Natural killer cell (primary cell): ENCODE results near the gene MICB. TPM values are rescaled to one million over a fixed set of nuclear protein-coding genes. Genes with fewer than 3 reads are reported as not detected.

Experiments used
- ATAC-seq, 3 donors: fragments of 150-1000 bp in 2 of 3; fragments of 200-7000 bp in 1 of 3; cut with Tn5 transposase; 1 replicate in 1 of 3; 2 replicates in 2 of 3; pipeline ENCODE4 v1.10.0; 2021; ENCODE audit warnings: mild to moderate bottlenecking in 2 of 3, moderate library complexity in 2 of 3
- DNase-seq, 2 donors: peaks; one replicate each; pipeline versions ENCODE4 v3.0.0 to v3.0.0-alpha.2; 2013 to 2021; ENCODE audit warnings: mixed read lengths in 1 of 2
- H3K27ac ChIP-seq: one replicate; pipeline ENCODE4 v1.5.1; 2013; ENCODE audit warnings: mild to moderate bottlenecking, low read length
- H3K27me3 ChIP-seq: one replicate; pipeline ENCODE4 v1.6.1; 2013; ENCODE audit warnings: low read length; ENCODE audit not compliant: control insufficient read depth, insufficient read depth
- H3K36me3 ChIP-seq: one replicate; pipeline ENCODE4 v1.6.1; 2013; ENCODE audit warnings: low read length; ENCODE audit not compliant: control insufficient read depth, insufficient read depth
- H3K4me1 ChIP-seq: one replicate; pipeline ENCODE4 v1.6.1; 2013; ENCODE audit warnings: low read length; ENCODE audit not compliant: control insufficient read depth, insufficient read depth
- H3K4me3 ChIP-seq: one replicate; pipeline ENCODE4 v1.5.1; 2013; ENCODE audit warnings: low read length
- H3K9me3 ChIP-seq: one replicate; pipeline ENCODE4 v1.6.1; 2013; ENCODE audit warnings: low read length; ENCODE audit not compliant: control insufficient read depth, insufficient read depth
- H3K27ac Mint-ChIP-seq, 2 donors: one replicate each; pipeline ENCODE4 v1.8.0; 2022; ENCODE audit warnings: mild to moderate bottlenecking in 2 of 2, mixed read lengths in 2 of 2, moderate library complexity in 1 of 2
- H3K27me3 Mint-ChIP-seq, 2 donors: one replicate each; pipeline ENCODE4 v1.8.0; 2022; ENCODE audit warnings: low read depth in 2 of 2, mixed read lengths in 2 of 2
- H3K36me3 Mint-ChIP-seq: one replicate; pipeline ENCODE4 v1.8.0; 2022; ENCODE audit warnings: mixed read lengths
- H3K4me1 Mint-ChIP-seq, 2 donors: one replicate each; pipeline ENCODE4 v1.8.0; 2022; ENCODE audit warnings: mixed read lengths in 2 of 2
- H3K4me3 Mint-ChIP-seq: one replicate; pipeline ENCODE4 v1.8.0; 2022; ENCODE audit warnings: mild to moderate bottlenecking, moderate library complexity, mixed read lengths
- H3K9me3 Mint-ChIP-seq, 2 donors: one replicate each; pipeline ENCODE4 v1.8.0; 2022; ENCODE audit warnings: mixed read lengths in 2 of 2
- CTCF ChIP-seq: fragments of 200-600 bp; IDR thresholded peaks from one replicate; pipeline ENCODE4 v1.8.0; 2022; ENCODE audit warnings: antibody characterized with exemption
- WGBS: methylation state at CpG from one replicate; pipeline ENCODE4 v1.1.7; 2013; ENCODE audit warnings: missing lambda C conversion rate; ENCODE audit not compliant: insufficient coverage; 5-methylcytosine and 5-hydroxymethylcytosine counted together
- intact Hi-C: fragments of 100-400 bp; cut with micrococcal nuclease; formaldehyde crosslinking; loops from one replicate; pipeline ENCODE4 v1.14.2; 2022
- total RNA-seq, 4 donors: library from RNA; stranded (reverse); fragments of 120-200 nt in 1 of 4; gene quantifications; one replicate each; pipeline versions ENCODE4 v1.2.3 to v1.2.4, GENCODE V29; 2013 to 2022

The MICB gene
- total RNA-seq, 3 donors from 2014 or later (not counting 1 experiment from before 2014, with no cell fraction given): 33.5 to 39.0 (median 37.6) TPM

- Mint-ChIP-seq H3K9me3 (no peaks in the 10 kb centered on the region), H3K4me1 (peaks cover 32 to 41% of the 10 kb centered on the region in 2 donors), H3K27me3 (no peaks in the 10 kb centered on the region), H3K4me3 (peak within 1 kb of the TSS; percentile 95), H3K27ac (peak within 1 kb of the TSS; percentile 90 to 97), H3K36me3 (no peaks in the 10 kb centered on the region)
- WGBS: under 1% methylated on average over 21 of the region's 25 CpGs
- intact Hi-C loops: loop anchor here (1.0 to 10.0 kb wide), 5 partner anchors 34 to 188 kb away; partner anchors contain the start of genes BAG6 and CLIC1
- peak; percentile 89 to 96 (median 91) for ATAC-seq
- Histone ChIP-seq H3K27ac (peak within 1 kb of the TSS; percentile 87), H3K36me3 (no peaks in the 10 kb centered on the region), H3K4me3 (peak within 1 kb of the TSS; percentile 38), H3K9me3 (no peaks in the 10 kb centered on the region), H3K27me3 (no peaks in the 10 kb centered on the region), H3K4me1 (peaks cover 40% of the 10 kb centered on the region)
- peak; percentile 31 for TF ChIP-seq CTCF
- peak; percentile 76 to 96 for DNase-seq
Measured at GRCh38 chr6:31546958-31547726, 49.2 kb downstream of the MICB start, which contains the start of gene NFKBIL1. TSS of gene NFKBIL1 (plus strand) at chr6:31547608. CDS start at chr6:31547695, 87 bp downstream.

- no peak for TF ChIP-seq CTCF
- Histone ChIP-seq H3K36me3 (no peaks in the 10 kb centered on the region), H3K27me3 (no peaks in the 10 kb centered on the region), H3K9me3 (no peaks in the 10 kb centered on the region), H3K27ac (peak overlapping the region; percentile 87), H3K4me3 (peak overlapping the region; percentile 38), H3K4me1 (peaks cover 33% of the 10 kb centered on the region)
- no peaks in the 10 kb centered on the region for H3K27me3 Mint-ChIP-seq
- H3K27ac Mint-ChIP-seq: peak overlapping the region; percentile 90 to 97
- WGBS: 91% methylated on average over 22 of the region's 24 CpGs
- no peaks in the 10 kb centered on the region for H3K9me3 Mint-ChIP-seq
- H3K4me3 Mint-ChIP-seq: peak overlapping the region; percentile 95
- no peaks in the 10 kb centered on the region for H3K36me3 Mint-ChIP-seq
- H3K4me1 Mint-ChIP-seq: peaks cover 30 to 37% of the 10 kb centered on the region in 2 donors
- DNase-seq (no peak), ATAC-seq (no peak)
- intact Hi-C loops: loop anchor here (1.0 to 10.0 kb wide), 4 partner anchors 33 to 187 kb away; partner anchors contain the start of gene CLIC1
Measured at GRCh38 chr6:31547727-31548543, 50.0 kb downstream of the MICB start.

GRCh38 chr6:31548544-31548873 lies 50.6 kb downstream of the MICB start:
- intact Hi-C loops: loop anchor here (10.0 kb wide), 1 partner anchor 186 kb away; the partner anchor contains the start of gene CLIC1
- Histone ChIP-seq H3K4me3 (no peak overlapping the region), H3K4me1 (peaks cover 33% of the 10 kb centered on the region), H3K27me3 (no peaks in the 10 kb centered on the region), H3K36me3 (no peaks in the 10 kb centered on the region), H3K9me3 (no peaks in the 10 kb centered on the region), H3K27ac (peak overlapping the region; percentile 87)
- H3K27ac Mint-ChIP-seq: peak overlapping the region; percentile 90 to 97
- H3K4me1 Mint-ChIP-seq: peaks cover 30 to 37% of the 10 kb centered on the region in 2 donors
- no peak for ATAC-seq
- WGBS: 100% methylated on average over 2 of the region's 2 CpGs
- H3K36me3 Mint-ChIP-seq: no peaks in the 10 kb centered on the region
- H3K4me3 Mint-ChIP-seq: peak overlapping the region; percentile 45
- no peaks in the 10 kb centered on the region for H3K27me3 Mint-ChIP-seq
- no peak for TF ChIP-seq CTCF
- no peak for DNase-seq
- no peaks in the 10 kb centered on the region for H3K9me3 Mint-ChIP-seq
